ENCODE data around the gene UBE2E2.

Gene UBE2E2

GRCh38 chr3:23518441-23518840, 315.3 kb downstream of the UBE2E2 start:
- H3K9me3 ChIP-seq (ENCODE audit: control insufficient read depth, insufficient read depth, low read length) = no peaks in the 10 kb centered on the region
- H3K9me2 ChIP-seq (replicated peaks; ENCODE audit: control insufficient read depth, low read length) = no peaks in the 10 kb centered on the region
- no peak overlapping the region for H3K4me2 ChIP-seq (ENCODE audit: low read length)
- no peak overlapping the region for H3K4me3 ChIP-seq (ENCODE audit: low read length)
- TF ChIP-seq, protein P1, sequence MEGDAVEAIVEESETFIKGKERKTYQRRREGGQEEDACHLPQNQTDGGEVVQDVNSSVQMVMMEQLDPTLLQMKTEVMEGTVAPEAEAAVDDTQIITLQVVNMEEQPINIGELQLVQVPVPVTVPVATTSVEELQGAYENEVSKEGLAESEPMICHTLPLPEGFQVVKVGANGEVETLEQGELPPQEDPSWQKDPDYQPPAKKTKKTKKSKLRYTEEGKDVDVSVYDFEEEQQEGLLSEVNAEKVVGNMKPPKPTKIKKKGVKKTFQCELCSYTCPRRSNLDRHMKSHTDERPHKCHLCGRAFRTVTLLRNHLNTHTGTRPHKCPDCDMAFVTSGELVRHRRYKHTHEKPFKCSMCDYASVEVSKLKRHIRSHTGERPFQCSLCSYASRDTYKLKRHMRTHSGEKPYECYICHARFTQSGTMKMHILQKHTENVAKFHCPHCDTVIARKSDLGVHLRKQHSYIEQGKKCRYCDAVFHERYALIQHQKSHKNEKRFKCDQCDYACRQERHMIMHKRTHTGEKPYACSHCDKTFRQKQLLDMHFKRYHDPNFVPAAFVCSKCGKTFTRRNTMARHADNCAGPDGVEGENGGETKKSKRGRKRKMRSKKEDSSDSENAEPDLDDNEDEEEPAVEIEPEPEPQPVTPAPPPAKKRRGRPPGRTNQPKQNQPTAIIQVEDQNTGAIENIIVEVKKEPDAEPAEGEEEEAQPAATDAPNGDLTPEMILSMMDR (IDR thresholded peaks at IDR 0.05; ENCODE audit: low read depth, low read length, poor library complexity, severe bottlenecking) = no peak
- TF ChIP-seq EZH2phosphoT487 (IDR thresholded peaks at IDR 0.05; ENCODE audit: borderline replicate concordance, low read length) = no peak
- no peaks in the 10 kb centered on the region for H3F3A ChIP-seq (ENCODE audit: control insufficient read depth, insufficient read depth)
- H3K27ac ChIP-seq (ENCODE audit: low read depth, low read length) = no peak overlapping the region
- H3K79me2 ChIP-seq (ENCODE audit: control insufficient read depth, low read length) = no peaks in the 10 kb centered on the region
- no peaks in the 10 kb centered on the region for H3K36me3 ChIP-seq (ENCODE audit: control insufficient read depth, low read length)
- H4K20me1 ChIP-seq (ENCODE audit: control insufficient read depth, insufficient read depth, low read depth, low read length) = no peaks in the 10 kb centered on the region
- peaks cover 12% of the 10 kb centered on the region for H3K4me1 ChIP-seq (ENCODE audit: control insufficient read depth, low read length)
- H3K27me3 ChIP-seq (ENCODE audit: control insufficient read depth, low read length) = no peaks in the 10 kb centered on the region

DNA sequence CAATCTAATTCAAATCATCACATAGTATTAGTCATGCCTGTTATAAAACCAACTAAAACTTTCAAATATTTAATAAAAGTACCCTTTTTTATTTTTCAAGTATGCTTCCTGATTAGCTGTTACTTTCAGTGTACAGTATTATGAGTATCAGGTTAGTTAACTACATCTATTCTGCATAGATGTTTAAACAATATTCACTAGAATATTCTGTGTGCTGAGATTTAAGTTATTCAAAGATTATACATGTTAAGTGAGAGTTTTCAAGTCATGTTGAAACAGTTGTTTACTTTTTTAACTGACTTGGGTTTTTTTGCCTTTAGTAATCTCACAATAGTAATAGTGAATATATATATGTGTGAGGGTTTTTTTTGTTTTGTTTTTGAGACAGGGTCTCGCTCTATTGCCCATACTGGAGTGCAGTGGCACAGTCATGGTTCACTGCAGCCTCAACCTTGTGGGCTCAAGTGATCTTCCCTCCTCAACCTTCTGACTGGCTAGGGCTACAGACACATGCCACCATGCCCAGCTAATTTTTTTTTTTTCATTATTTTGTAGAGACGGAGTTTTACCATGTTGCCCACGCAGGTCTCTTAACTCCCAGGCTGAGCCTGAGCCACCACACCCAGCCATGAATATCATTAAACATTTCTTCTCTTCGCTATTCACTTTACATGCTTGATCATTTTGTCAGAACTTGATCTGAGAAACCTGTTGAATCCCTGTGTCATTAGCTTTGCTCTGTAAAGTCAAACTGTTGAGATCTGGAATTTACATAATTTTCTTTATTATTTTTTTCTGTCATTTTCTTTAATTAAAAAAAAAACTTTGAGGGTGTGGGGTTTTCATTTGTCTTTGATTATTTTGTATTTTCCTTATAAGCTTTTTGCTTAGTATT, 316.4 kb downstream of the UBE2E2 start:
- Histone ChIP-seq H3F3A (ENCODE audit: control insufficient read depth, insufficient read depth) (no peaks in the 10 kb centered on the region), H3K27me3 (ENCODE audit: control insufficient read depth, low read length) (no peaks in the 10 kb centered on the region), H3K9me3 (ENCODE audit: control insufficient read depth, insufficient read depth, low read length) (no peaks in the 10 kb centered on the region), H3K4me2 (ENCODE audit: low read length) (peak overlapping the region; percentile 41), H3K36me3 (ENCODE audit: control insufficient read depth, low read length) (no peaks in the 10 kb centered on the region), H4K20me1 (ENCODE audit: control insufficient read depth, insufficient read depth, low read depth, low read length) (no peaks in the 10 kb centered on the region), H3K79me2 (ENCODE audit: control insufficient read depth, low read length) (no peaks in the 10 kb centered on the region), H3K9me2 (replicated peaks; ENCODE audit: control insufficient read depth, low read length) (no peaks in the 10 kb centered on the region), H3K27ac (ENCODE audit: low read depth, low read length) (no peak overlapping the region), H3K4me3 (ENCODE audit: low read length) (0 out of 2 replicates have a peak overlapping the region, but pooled peaks have one; percentile 14), H3K4me1 (ENCODE audit: control insufficient read depth, low read length) (peaks cover 12% of the 10 kb centered on the region)
- no peak for TF ChIP-seq EZH2phosphoT487 (IDR thresholded peaks at IDR 0.05; ENCODE audit: borderline replicate concordance, low read length)
- TF ChIP-seq, protein P1 (IDR thresholded peaks at IDR 0.05; ENCODE audit: low read depth, low read length, poor library complexity, severe bottlenecking) = no peak

- Histone ChIP-seq H3K4me1 (ENCODE audit: control insufficient read depth, low read length) (peaks cover 7% of the 10 kb centered on the region), H3K27ac (ENCODE audit: low read depth, low read length) (no peak overlapping the region), H3K9me3 (ENCODE audit: control insufficient read depth, insufficient read depth, low read length) (no peaks in the 10 kb centered on the region), H3K9me2 (replicated peaks; ENCODE audit: control insufficient read depth, low read length) (no peaks in the 10 kb centered on the region), H3K79me2 (ENCODE audit: control insufficient read depth, low read length) (no peaks in the 10 kb centered on the region), H3K4me3 (ENCODE audit: low read length) (no peak overlapping the region), H3K4me2 (ENCODE audit: low read length) (no peak overlapping the region), H4K20me1 (ENCODE audit: control insufficient read depth, insufficient read depth, low read depth, low read length) (no peaks in the 10 kb centered on the region), H3K36me3 (ENCODE audit: control insufficient read depth, low read length) (no peaks in the 10 kb centered on the region), H3F3A (ENCODE audit: control insufficient read depth, insufficient read depth) (no peaks in the 10 kb centered on the region), H3K27me3 (ENCODE audit: control insufficient read depth, low read length) (no peaks in the 10 kb centered on the region)
- TF ChIP-seq, protein P1 (IDR thresholded peaks at IDR 0.05; ENCODE audit: low read depth, low read length, poor library complexity, severe bottlenecking) = no peak
- TF ChIP-seq EZH2phosphoT487 (IDR thresholded peaks at IDR 0.05; ENCODE audit: borderline replicate concordance, low read length) = no peak
These were observed 324.2 kb downstream of the UBE2E2 start for GRCh38 chr3:23527326-23527725.
